DOHH2 (cell line): ENCODE measurements around the gene HMGN4.

Source experiments
- EZH2phosphoT487 ChIP-seq: fragments of 200-600 bp; sonication (generic); IDR thresholded peaks from 2 replicates; pipeline ENCODE4 v1.6.1; 2017; ENCODE audit warnings: borderline replicate concordance, mild to moderate bottlenecking, antibody characterized with exemption, low read length, moderate library complexity, mixed read lengths
- TF ChIP-seq, protein P1 (sequence below): fragments of 200-600 bp; sonication (generic); IDR thresholded peaks from one replicate; pipeline ENCODE4 v1.5.1; 2014; ENCODE audit warnings: antibody characterized with exemption, mild to moderate bottlenecking, low read depth, low read length; ENCODE audit not compliant: poor library complexity, severe bottlenecking

DNA sequence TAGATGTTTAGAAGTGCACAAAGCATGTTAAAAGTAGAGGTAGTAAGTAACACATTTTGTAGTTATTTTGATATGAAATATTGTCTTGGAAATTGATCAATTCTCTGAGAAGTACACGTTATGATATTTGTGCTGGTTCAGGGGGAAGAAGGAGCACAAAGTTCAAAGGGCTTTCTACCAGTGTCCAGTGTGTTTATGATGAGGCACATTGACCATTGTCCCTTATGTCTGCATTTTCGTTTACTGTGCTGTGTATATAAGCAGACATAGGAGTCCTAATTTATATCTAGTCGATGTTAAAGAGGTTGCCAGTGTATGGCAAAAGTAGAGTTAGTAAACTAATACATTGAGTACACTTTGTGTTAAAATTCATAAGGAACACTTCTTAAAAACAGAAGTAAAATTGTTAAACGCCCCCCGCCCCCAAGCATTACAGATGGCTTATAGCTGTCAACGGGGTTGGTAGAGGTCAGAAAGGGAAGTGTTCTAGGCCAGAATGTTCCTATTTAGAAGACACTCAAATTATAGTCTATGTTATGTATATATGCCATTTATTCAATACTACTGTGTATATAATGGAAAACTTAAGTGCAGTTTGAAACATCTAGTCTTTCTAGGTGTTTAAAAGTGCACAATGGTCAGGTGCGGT, 13.3 kb upstream of the HMGN4 start:
- TF ChIP-seq, protein P1, sequence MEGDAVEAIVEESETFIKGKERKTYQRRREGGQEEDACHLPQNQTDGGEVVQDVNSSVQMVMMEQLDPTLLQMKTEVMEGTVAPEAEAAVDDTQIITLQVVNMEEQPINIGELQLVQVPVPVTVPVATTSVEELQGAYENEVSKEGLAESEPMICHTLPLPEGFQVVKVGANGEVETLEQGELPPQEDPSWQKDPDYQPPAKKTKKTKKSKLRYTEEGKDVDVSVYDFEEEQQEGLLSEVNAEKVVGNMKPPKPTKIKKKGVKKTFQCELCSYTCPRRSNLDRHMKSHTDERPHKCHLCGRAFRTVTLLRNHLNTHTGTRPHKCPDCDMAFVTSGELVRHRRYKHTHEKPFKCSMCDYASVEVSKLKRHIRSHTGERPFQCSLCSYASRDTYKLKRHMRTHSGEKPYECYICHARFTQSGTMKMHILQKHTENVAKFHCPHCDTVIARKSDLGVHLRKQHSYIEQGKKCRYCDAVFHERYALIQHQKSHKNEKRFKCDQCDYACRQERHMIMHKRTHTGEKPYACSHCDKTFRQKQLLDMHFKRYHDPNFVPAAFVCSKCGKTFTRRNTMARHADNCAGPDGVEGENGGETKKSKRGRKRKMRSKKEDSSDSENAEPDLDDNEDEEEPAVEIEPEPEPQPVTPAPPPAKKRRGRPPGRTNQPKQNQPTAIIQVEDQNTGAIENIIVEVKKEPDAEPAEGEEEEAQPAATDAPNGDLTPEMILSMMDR: no peak
- no peak for TF ChIP-seq EZH2phosphoT487
